HEK293T (cell line): Measurements from ENCODE around the gene UIMC1.

Experiments used
- BHLHE40 ChIP-seq: fragments of 450-650 bp; IDR thresholded peaks from 2 replicates; pipeline ENCODE4 v1.6.1; 2016; ENCODE audit warnings: mild to moderate bottlenecking, moderate library complexity, borderline replicate concordance
- FOXA1 ChIP-seq: fragments of 450-650 bp; IDR thresholded peaks from 2 replicates; pipeline ENCODE4 v1.6.1; 2016; ENCODE audit warnings: mild to moderate bottlenecking
- FOXK2 ChIP-seq: fragments of 450-650 bp; IDR thresholded peaks from 2 replicates; pipeline ENCODE4 v1.6.1; 2016; ENCODE audit warnings: mild to moderate bottlenecking
- HDGF ChIP-seq: fragments of 450-650 bp; IDR thresholded peaks from 2 replicates; pipeline ENCODE4 v1.6.1; 2017; ENCODE audit warnings: antibody characterized with exemption, borderline replicate concordance
- LEF1 ChIP-seq: fragments of 450-650 bp; IDR thresholded peaks from 2 replicates; pipeline ENCODE4 v1.6.1; 2017; ENCODE audit warnings: mild to moderate bottlenecking, borderline replicate concordance
- PKNOX1 ChIP-seq: fragments of 450-650 bp; IDR thresholded peaks from 2 replicates; pipeline ENCODE4 v1.6.1; 2016

- TF ChIP-seq FOXK2 (no peak), LEF1 (no peak), FOXA1 (no peak), PKNOX1 (no peak), HDGF (no peak), BHLHE40 (no peak)
Observed at GRCh38 chr5:176890455-176891330, 115.9 kb downstream of the UIMC1 start.
